GM10248 (cell line): ENCODE data around the gene MAGEA11.
"Not testable (repeated sequence)": the region's sequence is repeated elsewhere in the genome, so short reads cannot be mapped to it uniquely, and the experiment has no call there.

Experiments used
- CTCF ChIA-PET: fragments of 300-600 bp; sonication (Branson Sonifier 250); formaldehyde crosslinking; extraction: SDS; loops from one replicate; lab custom pipeline; 2021; ENCODE audit warnings: antibody characterized with exemption; lab: Yijun Ruan, JAX
- POLR2A ChIA-PET: fragments of 350-650 bp; sonication (Branson Sonifier 250); formaldehyde crosslinking; extraction: SDS; loops from one replicate; lab custom pipeline; 2020; ENCODE audit warnings: antibody characterized with exemption; lab: Yijun Ruan, JAX
- DNase-seq: peaks from one replicate; pipeline ENCODE4 v3.0.0; 2012; ENCODE audit errors: extremely low spot score
- TF ChIP-seq, protein P1 (sequence below): IDR thresholded peaks from 2 replicates; pipeline ENCODE4 v1.5.1; 2012; ENCODE audit warnings: mild to moderate bottlenecking, low read depth; ENCODE audit errors: extremely low read depth, missing control alignments, control extremely low read depth

MAGEA11 gene

GRCh38 chrX:149758068-149758714 lies 46.3 kb downstream of the MAGEA11 start:
- no peak for DNase-seq
- ChIA-PET CTCF (no interaction called here), POLR2A (no interaction called here)
- TF ChIP-seq, protein P1, sequence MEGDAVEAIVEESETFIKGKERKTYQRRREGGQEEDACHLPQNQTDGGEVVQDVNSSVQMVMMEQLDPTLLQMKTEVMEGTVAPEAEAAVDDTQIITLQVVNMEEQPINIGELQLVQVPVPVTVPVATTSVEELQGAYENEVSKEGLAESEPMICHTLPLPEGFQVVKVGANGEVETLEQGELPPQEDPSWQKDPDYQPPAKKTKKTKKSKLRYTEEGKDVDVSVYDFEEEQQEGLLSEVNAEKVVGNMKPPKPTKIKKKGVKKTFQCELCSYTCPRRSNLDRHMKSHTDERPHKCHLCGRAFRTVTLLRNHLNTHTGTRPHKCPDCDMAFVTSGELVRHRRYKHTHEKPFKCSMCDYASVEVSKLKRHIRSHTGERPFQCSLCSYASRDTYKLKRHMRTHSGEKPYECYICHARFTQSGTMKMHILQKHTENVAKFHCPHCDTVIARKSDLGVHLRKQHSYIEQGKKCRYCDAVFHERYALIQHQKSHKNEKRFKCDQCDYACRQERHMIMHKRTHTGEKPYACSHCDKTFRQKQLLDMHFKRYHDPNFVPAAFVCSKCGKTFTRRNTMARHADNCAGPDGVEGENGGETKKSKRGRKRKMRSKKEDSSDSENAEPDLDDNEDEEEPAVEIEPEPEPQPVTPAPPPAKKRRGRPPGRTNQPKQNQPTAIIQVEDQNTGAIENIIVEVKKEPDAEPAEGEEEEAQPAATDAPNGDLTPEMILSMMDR = no peak

DNA sequence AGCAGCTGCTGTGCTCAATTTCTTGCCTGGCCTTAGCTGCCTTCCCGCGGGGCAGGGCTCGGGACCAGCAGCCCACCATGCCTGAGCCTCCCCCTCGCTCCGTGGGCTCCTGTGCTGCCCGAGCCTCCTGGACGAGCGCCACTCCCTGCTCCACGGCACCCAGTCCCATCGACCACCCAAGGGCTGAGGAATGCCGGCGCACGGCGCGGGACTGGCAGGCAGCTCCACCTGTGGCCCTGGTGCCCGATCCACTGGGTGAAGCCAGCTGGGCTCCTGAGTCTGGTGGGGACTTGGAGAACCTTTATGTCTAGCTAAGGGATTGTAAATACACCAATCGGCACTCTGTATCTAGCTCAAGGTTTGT lies 46.8 kb downstream of the MAGEA11 start:
- POLR2A ChIA-PET, DNase-seq, CTCF ChIA-PET: not testable (repeated sequence)

DNA sequence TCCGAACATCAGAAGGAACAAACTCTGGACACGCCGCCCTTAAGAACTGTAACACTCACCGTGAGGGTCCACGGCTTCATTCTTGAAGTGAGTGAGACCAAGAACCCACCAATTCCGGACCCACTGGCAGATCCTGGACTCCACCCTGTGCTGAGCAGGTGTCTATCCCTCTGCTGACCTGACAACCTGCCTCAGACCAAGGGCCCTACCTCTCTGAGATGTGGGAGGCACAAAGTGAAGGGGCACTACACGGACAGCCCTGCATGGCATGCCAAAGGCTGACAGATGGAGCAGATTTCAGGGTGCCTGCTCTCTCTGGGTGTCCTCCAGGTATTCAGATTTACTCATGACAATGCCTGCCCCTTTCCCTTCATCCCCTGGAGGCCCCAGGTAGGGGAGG lies 48.0 kb downstream of the MAGEA11 start:
- ChIA-PET CTCF (no interaction called here), POLR2A (no interaction called here)
- no peak for DNase-seq
- TF ChIP-seq, protein P1 = no peak

DNA sequence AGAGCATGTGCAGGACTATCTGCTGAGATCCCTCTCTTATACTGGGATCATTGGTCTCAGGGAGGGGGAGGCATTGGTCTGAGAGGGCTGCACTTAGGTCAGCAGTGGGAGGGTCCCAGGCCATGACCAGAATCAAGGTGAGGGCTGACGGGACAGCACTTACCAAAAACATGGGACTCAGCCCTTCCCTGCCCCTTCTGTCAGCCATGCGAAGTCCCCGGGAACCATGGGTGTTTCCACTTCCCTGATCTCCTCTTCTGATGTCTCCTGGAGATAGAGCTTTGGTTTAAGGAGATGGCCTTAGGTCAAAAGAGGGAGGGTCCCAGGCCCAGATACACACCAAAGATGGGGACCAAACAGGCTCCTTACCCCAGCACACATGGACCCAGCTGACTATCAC lies 49.1 kb downstream of the MAGEA11 start:
- ChIA-PET CTCF (no interaction called here), POLR2A (no interaction called here)
- TF ChIP-seq, protein P1 = no peak
- DNase-seq = no peak

DNA sequence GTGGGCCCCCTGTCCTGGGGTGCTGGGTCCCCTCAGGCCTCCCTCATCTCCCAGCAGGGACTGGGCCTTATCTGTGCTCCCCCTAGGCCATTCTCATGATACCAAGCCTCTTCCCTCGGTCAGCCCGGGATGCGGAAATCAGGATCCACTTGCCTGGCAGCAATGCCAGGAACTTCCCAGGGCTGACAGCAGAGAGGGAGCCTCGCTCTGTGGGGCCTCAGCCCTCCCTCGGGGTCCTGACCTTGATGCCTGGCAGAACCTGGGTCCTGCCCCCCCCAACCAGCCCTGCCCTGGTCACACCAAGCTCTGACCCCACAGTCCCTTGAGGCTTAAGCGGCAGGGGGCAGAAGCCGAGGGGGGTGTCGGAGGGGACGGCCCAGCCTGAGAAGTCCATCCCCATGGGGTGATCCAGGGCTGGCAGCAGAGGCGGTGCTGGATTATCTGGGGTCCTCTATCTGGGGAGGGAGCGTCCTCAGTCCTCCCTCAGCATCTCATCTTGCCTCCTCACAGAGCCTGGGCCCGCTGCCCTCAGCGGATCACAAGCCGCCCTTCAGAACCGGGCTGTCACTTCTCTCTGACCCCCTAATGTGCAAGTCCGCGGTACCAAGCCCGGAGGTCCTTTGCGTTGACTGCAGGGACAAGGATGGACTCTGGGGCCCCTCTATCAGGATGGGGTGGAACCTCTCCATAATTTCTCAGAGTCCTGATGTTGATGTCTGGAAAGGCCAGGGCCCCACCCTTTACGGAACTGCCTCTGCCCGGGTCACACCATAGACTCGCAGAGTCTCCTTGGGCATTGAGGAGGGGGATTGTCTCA lies 50.2 kb downstream of the MAGEA11 start:
- CTCF ChIA-PET, DNase-seq, POLR2A ChIA-PET: not testable (repeated sequence)

DNA sequence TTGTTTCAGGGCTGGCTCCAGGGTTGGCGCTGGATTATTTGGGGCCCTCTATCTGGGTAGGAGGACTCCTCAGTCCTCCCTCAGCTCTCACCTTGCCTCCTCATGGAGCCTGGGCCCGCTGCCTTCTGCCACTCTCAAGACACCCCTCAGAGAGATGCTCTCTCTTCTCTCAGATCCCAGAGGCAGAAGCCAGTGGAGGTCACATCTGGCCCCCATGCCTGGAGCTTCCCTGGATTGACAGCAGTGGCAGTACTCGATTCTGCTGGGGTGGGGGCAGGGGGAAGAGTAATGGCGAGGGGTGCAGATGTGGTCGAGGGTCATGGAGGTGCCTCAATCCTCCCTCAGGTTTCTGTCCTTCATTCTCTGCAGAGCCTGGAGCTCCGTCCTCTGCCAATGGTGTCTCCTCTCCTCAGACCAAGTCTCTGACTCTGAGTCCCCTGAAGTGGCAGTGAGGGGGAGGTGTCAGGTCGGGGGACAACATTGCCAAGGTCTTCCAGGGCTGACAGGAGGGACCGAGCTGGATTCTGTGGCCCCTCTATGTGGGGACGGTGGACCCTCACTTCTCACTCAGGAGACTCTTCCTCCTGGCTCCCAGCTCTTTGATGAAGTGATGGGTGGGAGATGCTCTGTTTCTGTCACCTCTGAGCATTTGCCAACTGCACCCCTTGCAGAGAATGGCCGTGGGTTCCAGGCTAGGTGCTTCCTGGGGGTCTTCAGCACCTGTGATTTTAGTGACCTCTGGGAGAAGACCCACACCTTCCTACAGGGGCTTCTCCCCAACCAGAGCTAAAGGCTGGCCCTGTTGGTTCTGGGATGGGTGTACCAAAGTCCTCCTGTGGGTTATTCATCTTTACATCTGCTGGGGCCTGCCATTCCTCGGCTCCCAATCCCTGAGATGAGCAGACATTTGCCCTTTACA lies 51.1 kb downstream of the MAGEA11 start:
- TF ChIP-seq, protein P1 = no peak
- ChIA-PET POLR2A (no interaction called here), CTCF (interaction anchor here (1.5 kb wide), 1 partner anchor 8 kb away, joined by 4 read pairs; no protein-coding TSS in a partner anchor)
- DNase-seq = no peak
